GM18520 (cell line): Measurements from ENCODE around the gene DIP2C.

Source experiments
- ATAC-seq: cut with Tn5 transposase; IDR thresholded peaks from one replicate; pipeline ENCODE4 v1.9.1; 2021; ENCODE audit not compliant: unreplicated experiment

The DIP2C gene

GRCh38 chr10:677750-678661 lies 11.5 kb downstream of the DIP2C start:
- ATAC-seq: no peak

GRCh38 chr10:677038-677437 lies 12.4 kb downstream of the DIP2C start:
- ATAC-seq: no peak

- no peak for ATAC-seq
Observed at GRCh38 chr10:676178-676577, 13.3 kb downstream of the DIP2C start.

- no peak for ATAC-seq
Observed at GRCh38 chr10:675532-675931, 13.9 kb downstream of the DIP2C start.

- no peak for ATAC-seq
Observed at GRCh38 chr10:673492-673891, 16.0 kb downstream of the DIP2C start.

GRCh38 chr10:672992-673391 lies 16.5 kb downstream of the DIP2C start:
- no peak for ATAC-seq

GRCh38 chr10:672203-672602 lies 17.3 kb downstream of the DIP2C start:
- no peak for ATAC-seq

- ATAC-seq: no peak
Observed at GRCh38 chr10:670990-671389, 18.5 kb downstream of the DIP2C start.

- ATAC-seq: no peak
Observed at GRCh38 chr10:670038-670437, 19.4 kb downstream of the DIP2C start.

GRCh38 chr10:668786-669485 lies 20.5 kb downstream of the DIP2C start:
- ATAC-seq: no peak

GRCh38 chr10:667602-668143 lies 21.8 kb downstream of the DIP2C start:
- no peak for ATAC-seq

GRCh38 chr10:667096-667495 lies 22.4 kb downstream of the DIP2C start:
- ATAC-seq: no peak

GRCh38 chr10:666237-667012 lies 23.0 kb downstream of the DIP2C start:
- no peak for ATAC-seq

GRCh38 chr10:665579-666091 lies 23.8 kb downstream of the DIP2C start:
- ATAC-seq: no peak

- no peak for ATAC-seq
Observed at GRCh38 chr10:664893-665292, 24.6 kb downstream of the DIP2C start.

GRCh38 chr10:664301-664700 lies 25.2 kb downstream of the DIP2C start:
- no peak for ATAC-seq

GRCh38 chr10:663831-664251 lies 25.6 kb downstream of the DIP2C start:
- no peak for ATAC-seq

GRCh38 chr10:663466-663751 lies 26.1 kb downstream of the DIP2C start:
- no peak for ATAC-seq

- ATAC-seq: no peak
Observed at GRCh38 chr10:662686-663465, 26.6 kb downstream of the DIP2C start.

- ATAC-seq: no peak
Observed at GRCh38 chr10:662223-662605, 27.3 kb downstream of the DIP2C start.
